ENCODE measurements around the gene PRR5L.

DNA sequence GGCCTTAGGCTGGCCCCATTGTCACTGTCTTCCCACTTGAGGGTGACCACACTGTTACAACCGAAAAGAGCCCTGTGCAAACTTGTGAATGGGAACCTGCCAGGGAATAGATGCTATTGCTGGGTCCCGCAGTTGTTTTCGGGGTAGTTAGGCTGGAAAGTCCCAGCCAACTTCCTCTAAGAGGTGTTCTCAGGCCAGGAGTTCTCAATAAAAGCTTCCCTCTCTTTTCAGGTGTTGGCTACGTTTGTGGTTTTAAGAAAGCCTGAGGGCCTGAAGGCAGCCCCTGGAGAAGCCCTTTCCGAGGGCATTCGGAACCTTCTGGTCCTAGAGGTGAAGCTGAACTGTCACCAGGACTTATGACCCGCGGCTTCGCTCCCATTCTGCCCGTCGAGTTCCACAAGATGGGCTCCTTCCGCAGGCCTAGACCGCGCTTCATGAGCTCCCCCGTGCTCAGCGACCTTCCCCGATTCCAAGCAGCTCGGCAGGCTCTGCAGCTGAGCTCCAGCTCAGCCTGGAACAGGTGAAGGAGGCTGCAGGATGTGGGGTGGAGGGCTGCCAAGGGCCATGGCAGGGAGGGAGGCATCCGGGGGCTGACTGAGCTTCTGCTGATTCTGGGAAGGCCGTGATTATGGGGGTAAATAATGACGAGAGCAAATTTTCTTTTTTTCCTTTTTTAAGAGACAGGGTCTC is 104.8 kb downstream of the PRR5L start:
- no peak for TF ChIP-seq CTCF (IDR thresholded peaks at IDR 0.05)
- TF ChIP-seq EZH2 (IDR thresholded peaks at IDR 0.05): no peak

All from neural progenitor cell (in vitro differentiated cells).